GM12892 (cell line): ENCODE data around the gene PRDM10.

Experiments used
- POLR2A ChIP-seq: IDR thresholded peaks from 2 replicates; pipeline ENCODE4 v1.6.1; 2011; ENCODE audit warnings: low read depth, low read length, control low read depth
- POLR2AphosphoS5 ChIP-seq: IDR thresholded peaks from 2 replicates; pipeline ENCODE4 v1.6.1; 2011; ENCODE audit warnings: low read depth, low read length, control low read depth
- TAF1 ChIP-seq: IDR thresholded peaks from 2 replicates; pipeline ENCODE4 v1.6.1; 2011; ENCODE audit warnings: low read depth, mild to moderate bottlenecking, control low read depth, low read length, borderline replicate concordance

DNA sequence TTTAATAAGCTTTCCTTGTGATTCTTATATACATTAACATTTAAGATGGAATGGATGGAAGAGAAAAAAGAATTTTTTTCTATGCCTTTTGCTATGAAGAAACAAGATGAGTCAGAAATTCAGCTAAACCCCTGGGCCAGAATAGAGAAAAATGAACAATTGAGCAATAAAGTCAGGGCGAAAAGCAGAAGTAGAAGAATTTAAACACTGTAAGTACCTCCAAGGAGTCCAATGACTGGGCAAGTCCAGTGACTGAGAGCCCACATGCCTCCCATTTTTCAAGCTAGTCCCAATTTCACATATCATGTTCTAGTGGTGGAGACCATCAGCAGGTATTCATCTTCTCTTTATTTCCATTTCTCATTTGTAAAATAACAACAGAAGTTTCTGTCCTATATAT lies 48.4 kb upstream of the PRDM10 start:
- TF ChIP-seq POLR2AphosphoS5 (no peak), POLR2A (no peak), TAF1 (no peak)
